Measurements from ENCODE around the gene SBNO2.

SBNO2 gene

GRCh38 chr19:1144741-1145140 lies 29.3 kb downstream of the SBNO2 start:
- Histone ChIP-seq H3K4me2 (ENCODE audit: low read length) (no peak overlapping the region), H3K36me3 (ENCODE audit: insufficient read depth, low read length) (peaks cover 45% of the 10 kb centered on the region), H3K9me3 (replicated peaks; ENCODE audit: low read length) (no peaks in the 10 kb centered on the region), H3K4me3 (ENCODE audit: low read length) (no peak overlapping the region), H3K27me3 (ENCODE audit: control insufficient read depth, insufficient read depth, low read length) (no peaks in the 10 kb centered on the region), H3K4me1 (ENCODE audit: control insufficient read depth, insufficient read depth, low read length) (no peaks in the 10 kb centered on the region), H3K9ac (ENCODE audit: low read depth, low read length) (no peak overlapping the region)

GRCh38 chr19:1143828-1144399 lies 30.2 kb downstream of the SBNO2 start:
- Histone ChIP-seq H3K4me1 (ENCODE audit: control insufficient read depth, insufficient read depth, low read length) (no peaks in the 10 kb centered on the region), H3K36me3 (ENCODE audit: insufficient read depth, low read length) (peaks cover 40% of the 10 kb centered on the region), H3K9me3 (replicated peaks; ENCODE audit: low read length) (no peaks in the 10 kb centered on the region), H3K9ac (ENCODE audit: low read depth, low read length) (no peak overlapping the region), H3K27me3 (ENCODE audit: control insufficient read depth, insufficient read depth, low read length) (no peaks in the 10 kb centered on the region), H3K4me3 (ENCODE audit: low read length) (no peak overlapping the region), H3K4me2 (ENCODE audit: low read length) (no peak overlapping the region)

GRCh38 chr19:1141944-1142343 lies 32.1 kb downstream of the SBNO2 start:
- Histone ChIP-seq H3K9me3 (replicated peaks; ENCODE audit: low read length) (no peaks in the 10 kb centered on the region), H3K4me1 (ENCODE audit: control insufficient read depth, insufficient read depth, low read length) (no peaks in the 10 kb centered on the region), H3K4me2 (ENCODE audit: low read length) (no peak overlapping the region), H3K36me3 (ENCODE audit: insufficient read depth, low read length) (peaks cover 37% of the 10 kb centered on the region), H3K4me3 (ENCODE audit: low read length) (no peak overlapping the region), H3K9ac (ENCODE audit: low read depth, low read length) (no peak overlapping the region), H3K27me3 (ENCODE audit: control insufficient read depth, insufficient read depth, low read length) (no peaks in the 10 kb centered on the region)

GRCh38 chr19:1140272-1141027 lies 33.6 kb downstream of the SBNO2 start:
- no peaks in the 10 kb centered on the region for H3K9me3 ChIP-seq (replicated peaks; ENCODE audit: low read length)
- H3K9ac ChIP-seq (ENCODE audit: low read depth, low read length): no peak overlapping the region
- peaks cover 30% of the 10 kb centered on the region for H3K36me3 ChIP-seq (ENCODE audit: insufficient read depth, low read length)
- no peak overlapping the region for H3K4me2 ChIP-seq (ENCODE audit: low read length)
- no peaks in the 10 kb centered on the region for H3K4me1 ChIP-seq (ENCODE audit: control insufficient read depth, insufficient read depth, low read length)
- H3K27me3 ChIP-seq (ENCODE audit: control insufficient read depth, insufficient read depth, low read length): no peaks in the 10 kb centered on the region
- no peak overlapping the region for H3K4me3 ChIP-seq (ENCODE audit: low read length)

- no peak overlapping the region for H3K4me2 ChIP-seq (ENCODE audit: low read length)
Measured at GRCh38 chr19:1139126-1139525, 34.9 kb downstream of the SBNO2 start.

GRCh38 chr19:1138121-1138520 lies 35.9 kb downstream of the SBNO2 start:
- no peaks in the 10 kb centered on the region for H3K9me3 ChIP-seq (replicated peaks; ENCODE audit: low read length)
- H3K27me3 ChIP-seq (ENCODE audit: control insufficient read depth, insufficient read depth, low read length): no peaks in the 10 kb centered on the region
- H3K4me1 ChIP-seq (ENCODE audit: control insufficient read depth, insufficient read depth, low read length): peaks cover 8% of the 10 kb centered on the region
- no peak overlapping the region for H3K9ac ChIP-seq (ENCODE audit: low read depth, low read length)
- H3K4me2 ChIP-seq (ENCODE audit: low read length): no peak overlapping the region
- H3K36me3 ChIP-seq (ENCODE audit: insufficient read depth, low read length): peaks cover 19% of the 10 kb centered on the region
- no peak overlapping the region for H3K4me3 ChIP-seq (ENCODE audit: low read length)

More at GRCh38 chr19:1139126-1139525, 34.9 kb downstream of the SBNO2 start:
- Histone ChIP-seq H3K9me3 (replicated peaks; ENCODE audit: low read length) (no peaks in the 10 kb centered on the region), H3K27me3 (ENCODE audit: control insufficient read depth, insufficient read depth, low read length) (no peaks in the 10 kb centered on the region), H3K4me3 (ENCODE audit: low read length) (no peak overlapping the region), H3K36me3 (ENCODE audit: insufficient read depth, low read length) (peaks cover 25% of the 10 kb centered on the region), H3K9ac (ENCODE audit: low read depth, low read length) (no peak overlapping the region), H3K4me1 (ENCODE audit: control insufficient read depth, insufficient read depth, low read length) (peaks cover 3% of the 10 kb centered on the region)

- peaks cover 14% of the 10 kb centered on the region for H3K36me3 ChIP-seq (ENCODE audit: insufficient read depth, low read length)
- H3K9me3 ChIP-seq (replicated peaks; ENCODE audit: low read length): no peaks in the 10 kb centered on the region
- no peak overlapping the region for H3K4me3 ChIP-seq (ENCODE audit: low read length)
- no peak overlapping the region for H3K4me2 ChIP-seq (ENCODE audit: low read length)
- peaks cover 18% of the 10 kb centered on the region for H3K4me1 ChIP-seq (ENCODE audit: control insufficient read depth, insufficient read depth, low read length)
- H3K9ac ChIP-seq (ENCODE audit: low read depth, low read length): no peak overlapping the region
- H3K27me3 ChIP-seq (ENCODE audit: control insufficient read depth, insufficient read depth, low read length): no peaks in the 10 kb centered on the region
Measured at GRCh38 chr19:1136621-1137317, 37.3 kb downstream of the SBNO2 start.

GRCh38 chr19:1136201-1136600 lies 37.9 kb downstream of the SBNO2 start:
- no peaks in the 10 kb centered on the region for H3K27me3 ChIP-seq (ENCODE audit: control insufficient read depth, insufficient read depth, low read length)
- H3K4me2 ChIP-seq (ENCODE audit: low read length): no peak overlapping the region
- H3K9ac ChIP-seq (ENCODE audit: low read depth, low read length): no peak overlapping the region
- peaks cover 14% of the 10 kb centered on the region for H3K36me3 ChIP-seq (ENCODE audit: insufficient read depth, low read length)
- no peaks in the 10 kb centered on the region for H3K9me3 ChIP-seq (replicated peaks; ENCODE audit: low read length)
- peaks cover 18% of the 10 kb centered on the region for H3K4me1 ChIP-seq (ENCODE audit: control insufficient read depth, insufficient read depth, low read length)
- no peak overlapping the region for H3K4me3 ChIP-seq (ENCODE audit: low read length)

- no peak overlapping the region for H3K4me2 ChIP-seq (ENCODE audit: low read length)
- no peak overlapping the region for H3K9ac ChIP-seq (ENCODE audit: low read depth, low read length)
- H3K36me3 ChIP-seq (ENCODE audit: insufficient read depth, low read length): peaks cover 15% of the 10 kb centered on the region
- H3K27me3 ChIP-seq (ENCODE audit: control insufficient read depth, insufficient read depth, low read length): no peaks in the 10 kb centered on the region
- H3K4me3 ChIP-seq (ENCODE audit: low read length): no peak overlapping the region
- no peaks in the 10 kb centered on the region for H3K9me3 ChIP-seq (replicated peaks; ENCODE audit: low read length)
- H3K4me1 ChIP-seq (ENCODE audit: control insufficient read depth, insufficient read depth, low read length): peaks cover 25% of the 10 kb centered on the region
Measured at GRCh38 chr19:1135454-1135853, 38.6 kb downstream of the SBNO2 start.

- Histone ChIP-seq H3K9me3 (replicated peaks; ENCODE audit: low read length) (no peaks in the 10 kb centered on the region), H3K4me3 (ENCODE audit: low read length) (no peak overlapping the region), H3K36me3 (ENCODE audit: insufficient read depth, low read length) (peaks cover 21% of the 10 kb centered on the region), H3K4me1 (ENCODE audit: control insufficient read depth, insufficient read depth, low read length) (peaks cover 34% of the 10 kb centered on the region), H3K9ac (ENCODE audit: low read depth, low read length) (no peak overlapping the region), H3K27me3 (ENCODE audit: control insufficient read depth, insufficient read depth, low read length) (no peaks in the 10 kb centered on the region), H3K4me2 (ENCODE audit: low read length) (no peak overlapping the region)
Measured at GRCh38 chr19:1134431-1134830, 39.6 kb downstream of the SBNO2 start.

GRCh38 chr19:1133471-1133929 lies 40.6 kb downstream of the SBNO2 start:
- Histone ChIP-seq H3K9ac (ENCODE audit: low read depth, low read length) (no peak overlapping the region), H3K4me3 (ENCODE audit: low read length) (no peak overlapping the region), H3K9me3 (replicated peaks; ENCODE audit: low read length) (no peaks in the 10 kb centered on the region), H3K4me1 (ENCODE audit: control insufficient read depth, insufficient read depth, low read length) (peaks cover 34% of the 10 kb centered on the region), H3K36me3 (ENCODE audit: insufficient read depth, low read length) (peaks cover 19% of the 10 kb centered on the region), H3K27me3 (ENCODE audit: control insufficient read depth, insufficient read depth, low read length) (no peaks in the 10 kb centered on the region), H3K4me2 (ENCODE audit: low read length) (no peak overlapping the region)
